Astrocyte of the cerebellum (primary cell): ENCODE results near the gene POLQ.
A peak's percentile ranks its signal among the peaks of the same experiment; 100 is the strongest.

Experiments
- DNase-seq: peaks from one replicate; pipeline ENCODE4 v3.0.0-alpha.2; 2011; ENCODE audit warnings: low read depth
- H3K4me3 ChIP-seq: 2 replicates; pipeline ENCODE4 v1.5.1; 2011; ENCODE audit warnings: mild to moderate bottlenecking, low read depth, low read length, moderate library complexity
- in situ Hi-C: cut with HindIII; loops from 2 replicates; pipeline ENCODE4 v1.10.0; 2017; ENCODE audit warnings: low sequenced_read_pairs
- TF ChIP-seq, protein P1 (sequence below): IDR thresholded peaks from 2 replicates; pipeline ENCODE4 v1.5.1; 2012; ENCODE audit warnings: low read length, low read depth, moderate library complexity, mild to moderate bottlenecking; ENCODE audit errors: missing control alignments

POLQ gene

DNA sequence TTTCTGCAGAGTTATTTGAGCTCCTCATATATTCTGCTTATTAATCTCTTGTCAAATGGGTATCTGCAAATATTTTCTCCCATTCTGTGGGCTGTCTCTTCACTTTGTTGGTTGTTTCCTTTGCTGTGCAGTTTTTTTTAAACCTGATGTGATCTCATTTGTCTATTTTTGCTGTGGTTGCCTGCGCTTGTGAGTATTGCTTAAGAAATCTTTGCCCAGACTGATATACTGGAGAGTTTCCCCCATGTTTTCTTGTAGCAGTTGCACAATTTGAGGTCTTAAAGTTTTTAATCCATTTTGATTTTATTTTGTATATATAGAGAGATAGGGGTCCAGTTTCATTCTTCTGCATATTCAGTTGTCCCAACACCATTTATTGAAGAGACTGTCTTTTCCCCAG is 102.3 kb downstream of the POLQ start:
- in situ Hi-C loops, result no loop called here
- H3K4me3 ChIP-seq, result no peak overlapping the region
- no peak for DNase-seq
- TF ChIP-seq, protein P1, sequence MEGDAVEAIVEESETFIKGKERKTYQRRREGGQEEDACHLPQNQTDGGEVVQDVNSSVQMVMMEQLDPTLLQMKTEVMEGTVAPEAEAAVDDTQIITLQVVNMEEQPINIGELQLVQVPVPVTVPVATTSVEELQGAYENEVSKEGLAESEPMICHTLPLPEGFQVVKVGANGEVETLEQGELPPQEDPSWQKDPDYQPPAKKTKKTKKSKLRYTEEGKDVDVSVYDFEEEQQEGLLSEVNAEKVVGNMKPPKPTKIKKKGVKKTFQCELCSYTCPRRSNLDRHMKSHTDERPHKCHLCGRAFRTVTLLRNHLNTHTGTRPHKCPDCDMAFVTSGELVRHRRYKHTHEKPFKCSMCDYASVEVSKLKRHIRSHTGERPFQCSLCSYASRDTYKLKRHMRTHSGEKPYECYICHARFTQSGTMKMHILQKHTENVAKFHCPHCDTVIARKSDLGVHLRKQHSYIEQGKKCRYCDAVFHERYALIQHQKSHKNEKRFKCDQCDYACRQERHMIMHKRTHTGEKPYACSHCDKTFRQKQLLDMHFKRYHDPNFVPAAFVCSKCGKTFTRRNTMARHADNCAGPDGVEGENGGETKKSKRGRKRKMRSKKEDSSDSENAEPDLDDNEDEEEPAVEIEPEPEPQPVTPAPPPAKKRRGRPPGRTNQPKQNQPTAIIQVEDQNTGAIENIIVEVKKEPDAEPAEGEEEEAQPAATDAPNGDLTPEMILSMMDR, result no peak

DNA sequence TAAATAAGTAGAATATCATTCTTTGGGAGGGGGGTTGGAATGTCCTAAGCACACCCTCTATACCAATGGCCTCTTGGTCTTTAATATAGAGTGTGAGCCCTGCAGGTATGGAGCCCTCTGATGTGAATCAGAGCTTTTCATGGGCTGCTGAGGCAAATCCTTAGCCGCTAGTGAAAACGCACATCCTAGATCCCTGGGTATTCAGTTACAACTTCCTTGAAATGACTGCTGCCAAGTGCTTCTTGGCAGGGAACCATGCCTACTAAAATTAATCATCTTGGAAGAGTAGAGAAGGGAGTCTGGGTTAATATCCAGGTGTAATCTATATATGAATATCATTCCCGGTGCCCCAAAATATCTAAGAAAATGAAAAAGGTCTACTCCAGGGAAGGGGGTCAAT is 109.1 kb downstream of the POLQ start:
- TF ChIP-seq, protein P1, result no peak
- DNase-seq, result peak; percentile 4
- in situ Hi-C loops, result no loop called here
- H3K4me3 ChIP-seq, result no peak overlapping the region

DNA sequence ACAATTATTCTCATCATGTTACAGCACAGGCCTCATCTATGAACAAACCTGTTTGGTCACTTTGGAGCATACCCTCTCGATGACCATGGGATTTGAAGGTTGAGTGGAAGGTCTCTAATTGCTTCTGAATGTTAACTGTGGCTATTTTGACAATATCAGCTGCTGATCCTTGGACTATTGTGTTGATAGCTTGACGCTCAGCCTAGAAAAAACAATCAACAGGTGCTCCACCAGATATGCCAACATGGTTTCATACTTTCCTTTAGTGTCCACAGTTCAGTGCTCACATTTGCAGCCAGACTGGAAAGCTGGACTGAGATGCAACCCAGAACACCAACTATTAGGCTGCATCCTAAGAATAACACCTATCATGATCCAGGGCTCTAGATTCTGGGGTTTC is 109.7 kb downstream of the POLQ start:
- TF ChIP-seq, protein P1, result no peak
- no peak overlapping the region for H3K4me3 ChIP-seq
- in situ Hi-C loops, result no loop called here
- no peak for DNase-seq

DNA sequence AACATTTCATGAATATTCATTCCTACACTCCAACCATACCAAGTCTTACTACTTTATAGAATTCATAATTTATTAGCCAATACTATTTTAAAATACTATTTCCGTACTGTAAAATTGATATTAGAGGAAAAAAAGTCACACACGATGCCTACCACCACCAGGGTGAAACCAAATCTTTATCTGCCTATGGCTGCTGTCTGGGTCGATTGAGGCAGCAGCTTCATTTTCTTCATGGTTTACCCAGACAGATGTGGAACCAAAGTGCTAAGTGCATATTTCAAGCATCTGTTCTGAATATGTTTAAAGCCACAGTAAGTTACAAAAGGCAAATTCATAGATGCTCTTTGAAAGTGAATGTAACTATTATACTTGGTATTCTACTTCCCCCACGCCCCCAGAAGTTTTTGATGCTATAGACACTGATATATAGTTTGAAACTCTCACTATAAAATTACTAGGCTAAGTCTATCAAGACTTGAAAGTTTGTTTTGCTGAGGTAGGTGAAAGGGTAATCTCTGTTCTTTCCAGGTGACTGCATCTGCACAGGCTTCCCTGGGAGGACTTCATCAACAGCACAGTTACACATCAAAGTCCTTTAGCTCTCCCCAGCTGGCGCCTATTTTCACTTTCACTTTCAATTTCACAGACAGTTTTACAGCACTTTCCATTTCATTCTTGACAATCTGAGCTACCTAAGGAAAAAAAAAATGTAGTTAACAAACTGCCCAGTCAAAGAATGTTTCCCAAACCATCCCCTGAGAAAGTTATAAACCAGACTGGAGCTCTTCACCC is 113.9 kb downstream of the POLQ start:
- in situ Hi-C loops, result no loop called here
- TF ChIP-seq, protein P1, result no peak
- DNase-seq, result peak; percentile 54
- peak overlapping the region; percentile 4 for H3K4me3 ChIP-seq

DNA sequence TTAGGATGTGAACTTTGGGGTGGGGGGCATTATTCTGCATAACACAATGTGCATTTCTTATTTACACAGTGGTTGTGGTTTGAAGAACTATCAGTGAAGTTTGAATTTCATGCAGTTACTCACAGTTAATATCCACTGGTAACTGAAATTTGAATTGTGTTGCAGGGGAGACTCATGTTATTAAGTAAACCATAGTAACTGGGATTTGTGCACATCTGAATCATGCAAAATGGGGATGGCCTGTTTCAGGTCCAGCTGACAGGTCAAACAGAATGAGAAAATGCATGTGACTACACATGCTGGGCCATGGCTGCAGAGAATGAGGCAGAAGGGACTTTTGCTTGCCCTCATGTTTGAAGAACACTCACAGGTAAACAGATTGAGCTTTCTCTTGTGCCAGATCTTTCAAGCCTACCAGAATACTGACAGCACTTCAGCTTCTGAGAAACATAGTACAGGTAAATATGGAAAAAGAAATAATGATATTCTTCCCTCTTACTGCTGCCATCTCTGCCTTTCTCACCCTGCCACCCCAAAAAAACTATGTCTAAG is 115.0 kb downstream of the POLQ start:
- TF ChIP-seq, protein P1, result no peak
- DNase-seq, result no peak
- in situ Hi-C loops, result no loop called here
- H3K4me3 ChIP-seq, result no peak overlapping the region

DNA sequence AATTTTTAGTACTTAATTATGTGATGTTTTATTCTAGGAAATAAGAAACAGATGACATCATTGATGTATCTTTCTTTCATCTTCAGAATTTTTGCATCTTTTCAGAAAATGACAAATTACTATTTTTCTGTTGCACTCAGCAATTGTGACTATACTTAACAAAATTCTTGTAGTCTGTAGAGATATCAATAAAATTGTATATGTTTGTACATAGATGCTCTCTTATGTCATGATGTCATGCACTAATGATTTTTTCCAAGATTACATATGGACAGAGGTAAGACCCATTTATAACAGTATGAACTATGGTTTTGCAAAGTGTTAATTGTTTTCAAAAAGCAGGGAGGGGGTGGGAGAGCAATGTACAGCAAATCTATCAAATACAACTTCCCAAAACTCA is 121.2 kb downstream of the POLQ start:
- TF ChIP-seq, protein P1, result no peak
- in situ Hi-C loops, result no loop called here
- H3K4me3 ChIP-seq, result no peak overlapping the region
- DNase-seq, result no peak
